Left renal cortex interstitium (tissue), 4 donors: ENCODE results near the gene DDX3X. TPM values are rescaled to one million over a fixed set of nuclear protein-coding genes. Genes with fewer than 3 reads are reported as not detected.
A peak's percentile ranks its signal among the peaks of the same experiment; 100 is the strongest.
"Not testable (repeated sequence)": the region's sequence is repeated elsewhere in the genome, so short reads cannot be mapped to it uniquely, and the experiment has no call there.

ENCODE experiments used
- DNase-seq, 4 donors: peaks; one replicate each; pipeline ENCODE4 v3.0.0-alpha.2; 2013; ENCODE audit warnings: low read depth in 4 of 4, low spot score in 2 of 4, missing footprints in 1 of 4
- polyA plus RNA-seq, 4 donors: library from polyadenylated mRNA; unstranded; fragments of 120-200 nt; gene quantifications; one replicate each; pipeline ENCODE4 v1.2.1, GENCODE V29; 2013; ENCODE audit not compliant: insufficient read length in 4 of 4

The DDX3X gene
- polyA plus RNA-seq, result 100 to 1,000 TPM; 195 to 253 (median 230) TPM

DNA sequence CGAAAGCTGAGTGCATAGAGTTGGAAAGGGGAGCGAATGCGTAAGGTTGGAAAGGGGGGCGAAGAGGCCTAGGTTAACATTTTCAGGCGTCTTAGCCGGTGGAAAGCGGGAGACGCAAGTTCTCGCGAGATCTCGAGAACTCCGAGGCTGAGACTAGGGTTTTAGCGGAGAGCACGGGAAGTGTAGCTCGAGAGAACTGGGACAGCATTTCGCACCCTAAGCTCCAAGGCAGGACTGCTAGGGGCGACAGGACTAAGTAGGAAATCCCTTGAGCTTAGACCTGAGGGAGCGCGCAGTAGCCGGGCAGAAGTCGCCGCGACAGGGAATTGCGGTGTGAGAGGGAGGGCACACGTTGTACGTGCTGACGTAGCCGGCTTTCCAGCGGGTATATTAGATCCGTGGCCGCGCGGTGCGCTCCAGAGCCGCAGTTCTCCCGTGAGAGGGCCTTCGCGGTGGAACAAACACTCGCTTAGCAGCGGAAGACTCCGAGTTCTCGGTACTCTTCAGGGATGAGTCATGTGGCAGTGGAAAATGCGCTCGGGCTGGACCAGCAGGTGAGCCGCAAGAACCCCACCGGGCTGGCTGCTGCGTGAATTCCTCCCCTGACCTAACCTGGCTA is at the start of gene DDX3X:
Gene DDX3X, plus strand, starts transcription at position 419 of the 619 bp plus-strand sequence. Its CDS starts 91 bp downstream, at position 510.
- DNase-seq, result peak in 3 of 4 donors; percentile 69 to 85 (median 76)

DNA sequence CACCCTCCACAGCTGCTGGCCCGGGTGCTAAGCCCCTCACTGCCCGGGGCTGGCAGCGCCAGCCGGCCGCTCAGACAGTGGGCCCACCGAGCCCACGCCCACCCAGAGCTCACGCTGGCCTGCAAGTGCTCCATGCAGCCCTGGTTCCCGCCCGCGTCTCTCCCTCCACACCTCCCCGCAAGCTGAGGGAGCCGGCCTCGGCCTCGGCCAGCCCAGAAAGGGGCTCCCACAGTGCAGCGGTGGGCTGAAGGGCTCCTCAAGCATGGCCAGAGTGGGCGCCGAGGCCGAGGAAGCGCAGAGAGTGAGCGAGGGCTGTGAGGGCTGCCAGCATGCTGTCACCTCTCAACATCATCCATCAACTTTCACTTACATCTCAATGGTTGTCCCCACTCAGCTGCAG is 48.0 kb upstream of the DDX3X start:
- not testable (repeated sequence) for DNase-seq

DNA sequence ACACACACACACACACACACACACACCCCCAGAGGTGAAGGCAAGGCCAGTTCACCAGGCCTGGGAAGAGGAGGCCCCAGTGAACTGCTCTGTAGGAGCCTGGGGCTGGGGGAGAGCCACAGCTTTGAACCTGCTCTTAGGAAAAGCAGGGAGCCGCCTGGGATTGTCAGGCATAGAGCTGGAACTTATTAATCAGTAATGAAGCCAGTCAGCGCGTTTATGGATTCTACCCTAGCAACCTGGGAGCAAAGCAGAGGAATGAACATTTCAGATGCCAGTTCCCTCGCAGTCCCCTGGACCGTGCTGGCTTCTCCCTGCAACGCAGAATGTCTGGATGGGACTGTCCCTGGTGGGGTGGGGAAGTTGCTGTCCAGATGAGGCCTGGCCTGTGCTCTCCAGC is 45.3 kb upstream of the DDX3X start:
- DNase-seq, result no peak

DNA sequence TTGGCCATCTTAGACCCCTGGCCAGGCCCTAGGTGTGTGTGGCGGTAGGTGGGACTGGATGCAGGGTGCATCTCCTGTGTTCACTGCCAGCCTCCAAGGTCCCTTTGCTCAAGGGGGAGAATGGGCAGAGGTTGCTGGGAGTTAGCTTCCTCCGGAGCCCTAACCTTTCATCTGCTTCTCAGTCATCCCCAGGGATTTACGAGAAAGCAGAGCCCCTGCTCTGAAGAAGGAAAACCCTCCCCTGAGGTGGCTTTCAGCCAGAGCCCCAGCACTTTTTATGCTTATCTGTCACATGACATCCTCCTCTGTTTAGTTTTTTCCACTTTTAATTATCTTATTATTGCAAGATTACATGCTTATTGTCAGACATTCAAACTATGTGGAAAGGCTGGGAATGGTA is 44.9 kb upstream of the DDX3X start:
- DNase-seq, result no peak

DNA sequence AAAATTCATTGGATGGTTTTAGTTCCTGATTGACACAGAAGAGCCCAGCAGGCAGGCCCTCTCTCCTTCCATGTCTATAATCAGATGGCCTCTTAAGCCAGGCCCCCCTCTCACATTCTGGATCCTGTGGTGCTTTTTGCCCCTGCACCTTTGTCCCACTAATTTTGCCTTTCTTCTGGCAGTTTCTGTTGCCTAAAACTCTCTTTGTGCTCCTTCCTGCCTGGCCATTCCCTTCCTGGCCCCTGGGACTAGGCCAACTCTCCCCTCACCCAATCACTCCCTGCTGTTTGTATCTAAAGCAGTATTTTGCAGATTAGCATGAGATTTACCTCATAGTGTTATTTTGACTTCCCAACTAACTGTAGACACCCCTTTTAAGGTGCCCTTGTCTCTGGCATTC is 42.7 kb upstream of the DDX3X start:
- DNase-seq, result no peak

DNA sequence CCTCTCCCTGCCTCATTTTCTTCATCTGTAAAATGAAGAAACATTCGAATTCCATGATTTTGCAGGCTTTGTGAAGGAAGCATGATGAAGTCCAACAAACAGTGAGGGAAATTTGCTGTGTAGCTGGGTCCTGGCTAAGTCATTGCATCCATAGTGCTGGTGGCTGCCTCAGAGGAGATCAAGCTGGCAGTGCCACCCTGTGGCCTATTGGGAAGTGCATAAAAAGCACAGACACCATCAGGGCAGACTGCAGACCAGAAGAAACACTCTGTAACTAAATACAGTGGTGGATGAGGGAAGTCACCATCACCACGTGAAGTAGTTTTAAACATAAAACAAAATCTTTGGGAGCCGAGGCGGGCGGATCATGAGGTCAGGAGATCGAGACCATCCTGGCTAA is 40.7 kb upstream of the DDX3X start:
- DNase-seq, result no peak

DNA sequence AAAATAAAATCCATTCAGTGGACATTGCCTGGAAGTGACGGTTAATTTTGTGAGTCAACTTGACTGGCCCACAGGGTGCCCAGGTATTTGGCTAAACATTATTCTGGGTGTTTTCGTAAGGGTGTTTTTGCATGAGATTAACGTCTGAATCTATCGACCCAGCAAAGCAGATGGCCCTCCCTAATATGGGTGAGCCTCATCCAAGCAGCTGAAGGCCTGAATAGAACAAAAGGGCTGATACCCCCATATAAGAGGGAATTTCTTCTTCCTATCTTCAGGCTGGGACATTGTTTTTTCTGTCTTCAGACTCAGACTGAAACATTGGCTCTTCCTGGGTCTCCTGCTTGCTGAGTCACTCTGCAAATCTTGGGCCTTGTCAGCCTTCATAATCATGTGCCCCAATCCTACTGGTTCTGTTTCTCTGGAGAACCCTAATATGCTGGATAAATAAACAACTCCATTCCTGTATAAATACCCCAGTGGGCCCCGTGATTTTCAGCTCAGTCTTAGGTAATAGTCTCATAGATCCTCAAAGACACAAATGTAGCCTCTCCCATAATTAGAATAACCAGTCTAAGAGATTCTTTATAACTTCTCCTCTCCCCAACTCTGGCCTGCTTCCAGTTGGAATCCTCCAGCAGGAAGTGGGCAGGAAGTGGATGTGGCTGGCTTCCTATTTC is 33.1 kb upstream of the DDX3X start:
- DNase-seq, result no peak

DNA sequence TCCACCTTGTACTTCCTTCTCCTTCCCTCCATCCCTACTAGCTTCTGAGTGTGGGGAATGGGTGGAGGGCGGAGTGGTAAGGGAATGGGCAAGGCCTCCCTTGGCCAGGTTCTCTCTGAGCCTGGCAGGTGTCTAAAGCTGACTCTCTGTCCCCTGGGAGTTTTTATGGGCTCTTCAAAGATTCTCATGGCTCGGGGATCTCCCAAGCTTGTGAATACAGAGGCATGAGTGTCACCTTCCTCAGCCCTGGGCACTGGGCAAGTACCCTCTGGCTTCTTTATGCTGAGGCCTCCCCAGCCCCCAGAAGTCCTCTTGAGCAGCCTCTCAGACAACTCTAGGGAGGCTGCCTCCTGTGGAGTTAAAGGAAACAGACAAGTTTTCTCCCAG is 32.5 kb upstream of the DDX3X start:
- DNase-seq, result no peak

DNA sequence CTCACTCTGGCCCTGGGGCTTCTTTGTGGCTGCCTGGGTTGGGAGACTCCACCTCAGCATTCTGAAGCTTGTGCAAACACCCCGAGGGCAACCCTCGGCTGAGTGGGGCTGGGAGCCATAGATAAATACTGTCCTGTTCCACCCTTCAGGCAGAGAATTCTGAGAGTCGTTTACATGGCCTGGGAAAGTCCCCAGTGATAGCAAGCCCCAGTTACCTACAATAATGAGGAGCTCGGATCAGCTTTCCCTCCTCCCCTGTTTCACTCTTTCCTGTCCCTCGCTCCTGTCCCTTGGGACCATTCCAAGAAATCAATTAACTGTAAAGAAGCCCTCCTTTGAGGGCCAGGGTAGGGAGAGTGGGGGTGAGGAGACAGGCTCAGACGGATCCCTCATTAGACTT is 31.6 kb upstream of the DDX3X start:
- no peak for DNase-seq

DNA sequence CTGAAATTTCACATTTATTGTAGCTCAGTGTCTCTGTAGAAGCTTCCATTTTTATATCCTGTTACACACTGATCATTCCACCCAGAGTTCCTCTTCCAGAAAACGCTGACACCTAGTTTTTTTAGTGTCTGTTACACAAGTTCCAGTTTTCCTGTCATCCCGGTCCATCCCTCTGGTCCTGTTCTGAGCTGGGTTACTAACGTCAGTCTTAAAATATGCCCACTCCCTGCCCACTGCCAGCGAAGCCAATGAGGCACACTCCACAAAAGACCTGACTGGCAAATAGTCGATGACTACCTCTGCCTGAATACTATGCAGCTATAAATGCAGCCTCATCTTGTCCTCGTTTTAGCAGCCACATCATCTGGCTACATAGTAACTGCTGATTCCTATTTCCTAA is 30.9 kb upstream of the DDX3X start:
- DNase-seq, result no peak

DNA sequence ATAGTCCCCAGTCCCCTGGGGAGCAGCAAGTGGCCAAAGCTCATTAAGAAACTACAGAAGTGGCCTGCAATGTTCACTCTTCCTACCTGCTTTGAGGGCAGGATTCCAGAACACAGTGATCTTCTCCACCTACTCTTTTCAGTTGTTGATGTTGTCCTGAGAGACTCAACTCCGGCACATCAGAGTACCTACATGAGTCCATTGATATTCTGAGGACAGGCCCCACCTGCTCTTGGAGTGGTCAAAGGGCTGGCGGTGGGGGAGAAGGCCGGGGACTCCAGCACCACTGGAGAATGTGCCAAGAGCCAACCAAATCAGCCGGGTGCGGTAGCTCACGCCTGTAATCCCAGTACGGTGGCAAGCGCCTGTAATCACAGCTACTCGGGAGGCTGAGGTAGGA is 29.8 kb upstream of the DDX3X start:
- DNase-seq, result no peak

DNA sequence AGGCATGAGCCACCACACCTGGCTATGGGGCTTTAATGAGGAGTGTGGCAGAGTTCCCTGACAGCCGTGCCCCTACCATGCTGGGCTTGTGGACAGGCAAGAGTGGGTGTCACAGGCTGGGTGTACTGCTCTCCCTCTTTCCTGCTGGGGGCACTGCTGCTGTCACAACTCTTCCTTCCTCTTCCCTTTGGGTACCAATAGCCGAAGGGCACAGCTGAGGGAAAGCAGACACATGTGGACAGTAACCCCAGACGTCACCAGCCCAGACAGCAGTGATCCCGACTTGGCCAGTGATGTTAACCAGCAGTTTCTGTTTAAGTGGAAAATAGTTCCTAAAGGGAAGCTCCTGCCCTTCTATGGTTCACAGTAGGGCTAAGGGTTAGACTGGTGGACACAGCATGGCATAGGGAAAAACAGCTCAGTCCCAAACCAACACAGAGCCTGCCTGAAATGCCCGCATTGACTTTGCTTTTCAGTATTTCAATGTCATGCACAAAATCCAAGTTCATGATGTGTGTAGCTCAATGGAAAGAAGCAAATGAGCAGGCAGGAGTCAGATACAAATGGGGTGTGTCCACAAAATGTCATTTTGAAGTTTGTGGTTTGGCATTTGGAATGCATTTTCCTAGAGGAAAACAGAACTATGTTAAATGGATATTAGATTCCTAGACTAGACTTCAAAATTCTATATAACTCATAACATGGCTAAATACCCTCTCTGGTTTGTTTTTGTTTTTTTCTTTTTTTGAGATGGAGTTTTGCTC is 24.9 kb upstream of the DDX3X start:
- no peak for DNase-seq

DNA sequence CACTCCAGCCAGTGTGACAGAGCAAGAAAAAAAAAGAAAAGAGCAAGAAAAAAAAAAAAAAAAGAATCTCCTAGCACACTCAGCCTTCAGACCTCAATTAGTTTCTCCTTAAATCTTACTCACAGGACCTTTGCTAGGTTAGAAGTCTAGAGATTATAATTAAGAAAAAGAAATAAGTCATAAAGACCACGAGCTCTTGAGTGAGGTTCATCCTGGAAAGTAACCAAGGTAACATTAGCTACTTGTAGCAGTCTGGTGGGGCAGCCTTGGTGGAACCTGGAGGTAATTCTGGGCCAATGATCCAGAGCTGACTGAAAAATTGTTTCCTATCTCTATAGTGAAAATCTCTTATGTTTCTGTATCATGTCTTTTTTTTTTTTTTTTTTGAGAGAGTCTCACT is 21.2 kb upstream of the DDX3X start:
- no peak for DNase-seq

DNA sequence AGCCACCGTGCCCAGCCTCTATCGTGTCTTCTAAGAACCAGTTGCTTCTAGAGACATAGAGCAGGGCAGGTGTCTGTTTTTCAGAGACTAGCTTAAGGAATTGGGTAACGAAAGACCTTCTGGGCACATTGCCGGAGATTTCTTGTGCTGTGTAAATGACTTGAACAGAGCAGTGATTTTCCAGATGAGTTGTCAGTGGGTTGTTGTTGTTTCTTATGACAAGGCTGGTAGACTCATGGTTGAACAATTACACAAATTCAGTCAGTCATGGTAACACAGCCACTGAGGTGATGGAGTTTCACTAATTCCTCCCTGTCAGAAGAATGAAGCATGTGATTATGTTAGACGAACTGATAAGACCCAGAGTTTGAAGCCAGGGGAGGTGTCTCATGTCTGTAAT is 20.5 kb upstream of the DDX3X start:
- no peak for DNase-seq

DNA sequence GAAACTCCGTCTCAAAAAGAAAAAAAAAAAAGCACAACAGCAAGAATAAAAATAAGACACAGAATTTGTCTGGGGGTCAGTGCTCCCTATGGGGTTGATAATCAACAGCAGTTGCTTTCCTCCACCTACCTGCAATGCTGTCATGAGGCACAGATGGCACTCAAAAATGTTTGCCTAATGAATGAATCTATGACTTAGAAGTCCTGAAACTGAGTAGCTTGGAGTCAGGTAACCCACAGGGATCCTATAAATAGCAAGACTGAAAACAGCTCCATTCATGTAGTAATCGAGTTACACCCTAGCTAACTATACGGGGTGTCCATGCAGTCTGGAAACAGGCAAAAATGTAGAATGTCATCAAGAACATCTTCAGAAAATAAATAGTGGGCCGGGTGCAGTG is 19.8 kb upstream of the DDX3X start:
- DNase-seq, result no peak

DNA sequence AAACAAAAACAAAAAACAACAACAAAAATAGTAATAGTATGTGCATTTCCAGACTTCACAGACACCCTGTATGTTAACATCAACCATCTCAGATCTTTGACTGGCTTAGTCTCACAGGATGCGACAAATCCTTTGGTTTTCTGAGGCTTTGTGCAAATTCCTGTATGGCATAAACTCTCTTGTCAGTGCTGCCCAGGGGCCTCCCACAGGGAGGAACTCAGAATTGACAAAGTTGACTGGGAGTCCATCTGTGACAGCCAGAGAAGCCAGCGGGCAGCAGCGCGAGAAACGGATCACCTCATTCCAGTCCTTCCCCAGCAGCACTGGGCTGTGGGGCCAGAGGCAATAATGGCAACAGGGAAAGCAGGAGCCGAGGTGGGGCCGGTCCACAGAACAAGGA is 19.1 kb upstream of the DDX3X start:
- no peak for DNase-seq

DNA sequence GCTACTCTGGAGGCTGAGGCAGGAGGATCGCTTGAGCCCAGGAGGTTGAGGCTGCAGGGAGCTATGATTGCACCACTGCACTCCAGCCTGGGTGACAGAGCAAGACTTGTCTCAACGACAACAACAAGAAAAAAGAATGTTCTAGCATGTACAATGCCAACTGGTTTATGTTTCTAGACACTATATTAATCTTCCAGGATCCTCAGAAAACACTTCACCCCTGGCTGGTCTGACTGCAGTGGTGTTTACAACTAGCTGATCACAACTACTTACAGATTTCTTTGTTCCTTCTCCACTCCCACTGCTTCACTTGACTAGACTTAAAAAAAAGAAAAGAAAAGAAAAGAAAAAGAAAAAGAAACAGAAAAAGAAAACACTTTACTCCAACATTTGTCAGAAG is 17.7 kb upstream of the DDX3X start:
- not testable (repeated sequence) for DNase-seq

DNA sequence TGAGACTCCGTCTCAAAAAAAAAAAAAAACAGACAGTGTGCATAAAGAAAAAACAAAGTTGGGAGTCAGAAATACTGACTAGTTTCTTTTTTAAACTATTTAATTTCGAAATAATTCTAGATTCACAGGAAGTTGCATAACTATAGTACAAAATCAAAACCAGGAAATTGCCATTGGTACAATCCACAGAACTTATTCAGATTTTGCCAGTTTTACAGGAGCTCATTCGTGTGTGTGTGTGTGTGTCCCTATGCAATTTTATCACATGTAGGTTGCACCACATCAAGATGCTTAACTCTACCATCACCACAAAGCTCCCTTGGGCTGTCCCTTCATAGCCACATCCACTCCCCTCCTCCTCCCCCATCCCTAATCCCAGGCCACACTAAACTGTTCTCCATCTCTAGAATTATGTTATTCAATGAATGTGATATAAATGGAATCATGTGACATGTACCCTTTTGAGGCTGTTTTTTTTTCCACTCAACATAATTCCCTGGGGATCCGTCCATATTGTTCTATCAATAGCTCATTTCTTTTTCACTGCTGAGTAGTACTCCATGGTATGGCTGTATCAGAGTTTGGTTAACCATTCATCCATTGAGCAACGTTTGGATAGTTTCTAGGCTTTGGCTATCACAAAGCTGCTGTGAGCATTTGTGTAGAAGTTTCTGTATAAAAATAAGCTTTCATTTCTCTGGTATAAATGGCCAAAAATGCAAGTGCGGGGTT is 16.3 kb upstream of the DDX3X start:
- DNase-seq, result no peak

DNA sequence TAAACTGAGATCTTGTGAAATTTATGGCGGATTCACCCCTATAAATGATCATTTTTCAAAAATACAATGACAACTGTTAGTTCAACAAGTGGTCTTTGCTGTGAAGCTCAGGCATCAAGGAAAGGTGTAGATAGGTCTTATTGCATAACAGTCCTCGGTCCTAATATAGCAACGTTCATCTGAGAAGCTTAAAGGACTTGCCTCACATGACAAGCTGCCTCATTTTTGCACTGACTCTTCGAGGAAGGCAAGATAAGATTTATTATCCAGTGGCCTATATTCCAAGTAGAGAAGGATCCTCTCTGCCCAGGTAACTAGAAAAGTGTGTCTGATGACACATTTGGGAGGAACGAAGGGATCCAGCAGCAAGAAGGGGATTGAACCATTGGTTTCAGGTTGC is 13.6 kb upstream of the DDX3X start:
- DNase-seq, result no peak

DNA sequence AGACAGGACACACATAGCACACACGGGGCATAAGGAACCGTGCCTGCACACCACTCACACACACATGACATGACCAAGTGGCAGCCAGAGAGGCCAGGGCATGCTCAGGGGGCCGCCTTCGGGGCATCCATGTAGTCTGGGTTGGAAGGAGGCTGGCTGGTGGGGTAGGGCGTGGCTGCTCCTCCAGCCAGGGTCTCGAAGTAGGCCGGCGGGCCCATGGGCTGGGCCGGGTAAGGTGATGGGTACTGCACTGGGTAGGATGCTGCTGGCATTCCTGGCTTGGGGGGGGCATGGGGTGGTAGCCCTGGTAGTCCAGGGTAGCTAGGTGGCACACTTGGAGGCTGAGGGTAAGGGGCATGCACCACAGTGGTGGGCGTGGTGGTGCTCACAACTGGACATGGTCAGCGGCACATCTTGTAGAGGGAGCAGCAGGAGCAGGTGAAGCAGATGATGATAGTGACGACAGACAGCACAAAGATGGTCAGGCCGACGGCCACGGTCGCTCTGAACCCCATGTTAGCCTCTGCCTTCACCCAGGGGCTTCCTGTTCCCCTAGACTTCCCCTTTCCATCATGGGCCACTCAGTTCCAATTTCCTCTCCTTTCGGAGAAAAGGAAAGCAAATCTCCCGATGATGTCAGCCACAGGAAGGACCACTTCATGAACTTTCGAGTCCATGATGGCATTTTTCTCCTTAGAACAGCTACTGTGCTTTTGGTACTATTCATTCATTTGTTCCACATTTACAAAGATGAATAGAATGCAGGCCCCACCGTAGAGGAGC is 10.9 kb upstream of the DDX3X start:
- DNase-seq, result no peak
